GM21515 (cell line): ENCODE data around the gene PHLDB1.

ENCODE experiments used
- ATAC-seq: cut with Tn5 transposase; IDR thresholded peaks from one replicate; pipeline ENCODE4 v1.9.1; 2021; ENCODE audit not compliant: unreplicated experiment

Gene PHLDB1

GRCh38 chr11:118621784-118622375 lies 14.5 kb downstream of the PHLDB1 start:
- no peak for ATAC-seq

GRCh38 chr11:118622376-118623268 lies 15.2 kb downstream of the PHLDB1 start:
- no peak for ATAC-seq

DNA sequence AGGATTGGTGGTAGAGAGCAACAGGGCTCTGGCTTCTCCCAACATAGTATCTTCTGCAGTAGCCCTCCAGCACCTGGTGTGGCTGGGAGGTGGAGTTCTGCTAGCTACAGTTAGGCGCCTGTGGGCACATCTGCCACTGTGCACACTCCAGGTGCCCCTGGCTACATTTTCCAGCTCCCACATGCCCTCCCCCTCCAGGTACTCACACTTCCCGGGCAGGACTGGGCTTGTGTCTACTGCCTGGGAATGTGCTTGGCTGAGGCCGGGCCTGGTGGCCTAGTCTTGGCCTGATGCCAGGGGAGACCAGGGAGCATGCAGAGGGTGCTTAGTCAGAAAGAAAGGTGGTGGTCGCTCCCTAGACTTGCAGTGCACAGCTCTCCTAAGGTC lies 15.8 kb downstream of the PHLDB1 start:
- no peak for ATAC-seq

- ATAC-seq, result no peak
Measured at GRCh38 chr11:118625036-118625690, 17.7 kb downstream of the PHLDB1 start.

GRCh38 chr11:118625976-118626375 lies 18.6 kb downstream of the PHLDB1 start:
- no peak for ATAC-seq

DNA sequence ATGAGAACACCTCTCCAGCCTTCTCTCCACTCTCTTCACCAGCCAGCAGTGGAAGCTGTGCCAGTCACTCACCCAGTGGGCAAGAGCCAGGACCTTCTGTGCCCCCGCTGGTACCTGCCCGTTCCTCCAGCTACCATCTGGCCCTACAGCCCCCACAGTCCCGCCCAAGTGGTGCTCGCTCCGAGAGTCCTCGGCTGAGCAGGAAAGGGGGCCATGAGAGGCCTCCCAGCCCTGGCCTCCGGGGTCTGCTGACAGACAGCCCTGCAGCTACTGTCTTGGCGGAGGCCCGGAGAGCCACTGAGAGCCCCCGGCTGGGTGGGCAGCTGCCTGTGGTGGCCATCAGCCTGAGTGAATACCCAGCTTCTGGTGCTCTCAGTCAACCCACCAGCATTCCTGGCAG lies 20.2 kb downstream of the PHLDB1 start:
- ATAC-seq, result no peak

GRCh38 chr11:118628031-118628430 lies 20.6 kb downstream of the PHLDB1 start:
- no peak for ATAC-seq

DNA sequence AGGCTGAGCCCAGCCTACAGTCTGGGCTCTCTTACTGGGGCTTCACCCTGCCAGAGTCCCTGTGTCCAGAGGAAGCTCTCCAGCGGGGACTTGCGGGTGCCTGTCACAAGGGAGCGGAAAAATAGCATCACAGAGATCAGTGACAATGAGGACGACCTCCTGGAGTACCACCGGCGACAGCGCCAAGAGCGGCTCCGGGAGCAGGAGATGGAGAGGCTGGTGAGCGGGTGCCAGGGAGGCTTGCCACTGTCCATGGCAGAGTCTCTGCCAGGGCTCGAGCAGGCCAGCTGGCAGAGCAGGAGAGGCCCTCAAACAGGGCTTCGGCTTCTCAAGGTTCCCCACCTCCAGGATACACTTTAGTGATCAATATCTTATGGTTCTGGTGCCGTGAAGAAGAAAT lies 21.0 kb downstream of the PHLDB1 start:
- no peak for ATAC-seq

DNA sequence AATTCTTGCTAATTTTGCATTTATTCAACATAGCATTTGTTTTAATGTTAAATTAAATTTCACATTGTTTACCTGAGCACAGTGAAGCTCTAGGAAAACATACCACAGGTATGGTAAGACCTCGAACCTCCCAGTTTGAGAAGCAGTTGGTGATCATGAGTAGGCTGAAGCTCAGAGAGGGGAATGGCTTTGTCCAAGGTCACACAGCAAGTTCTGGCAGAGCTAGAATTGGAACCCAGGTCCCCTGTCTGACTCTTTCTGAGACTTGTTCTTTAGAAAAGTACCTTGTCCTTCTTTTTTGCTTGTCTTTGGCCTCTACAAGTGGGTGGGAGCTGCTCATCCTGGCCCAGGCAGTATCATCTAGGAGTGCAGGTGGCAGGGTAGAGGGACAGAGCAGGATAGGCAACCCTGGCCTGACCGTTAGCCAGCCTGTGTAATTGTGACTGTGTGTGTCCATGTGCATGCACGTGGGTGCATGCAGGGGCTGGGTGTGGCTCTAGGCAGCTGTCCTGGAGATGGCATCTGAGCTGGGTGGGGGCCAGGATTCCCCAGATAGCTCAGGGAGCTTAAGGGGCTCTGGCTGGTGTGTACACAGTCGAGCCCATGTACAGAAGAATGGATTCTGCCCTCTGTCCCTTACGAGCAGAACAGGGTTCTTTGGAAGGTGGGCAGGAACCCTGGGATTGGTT lies 21.6 kb downstream of the PHLDB1 start:
- ATAC-seq, result no peak

GRCh38 chr11:118629761-118630661 lies 22.6 kb downstream of the PHLDB1 start:
- ATAC-seq, result no peak

GRCh38 chr11:118631142-118631909 lies 23.9 kb downstream of the PHLDB1 start:
- no peak for ATAC-seq

GRCh38 chr11:118632577-118633318 lies 25.3 kb downstream of the PHLDB1 start:
- no peak for ATAC-seq

DNA sequence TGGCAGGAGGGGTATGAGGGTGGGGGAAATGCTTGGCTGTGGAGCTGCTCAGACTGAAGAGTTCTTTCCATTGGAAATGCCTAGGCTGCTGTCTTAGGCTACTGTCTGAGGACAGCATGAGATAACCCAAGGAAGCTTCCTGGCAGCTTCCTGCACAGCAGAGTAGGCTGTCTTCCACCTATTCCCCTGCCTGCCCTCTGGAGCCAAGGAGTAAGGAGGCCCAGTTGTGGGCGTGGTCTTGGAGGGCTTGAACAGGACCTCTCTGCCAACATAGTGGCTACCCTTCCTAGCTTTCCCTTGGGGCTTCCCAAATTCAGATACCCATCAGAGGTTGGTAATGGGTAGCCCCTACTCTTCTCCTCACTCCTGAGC lies 25.9 kb downstream of the PHLDB1 start:
- no peak for ATAC-seq

- ATAC-seq, result no peak
Measured at GRCh38 chr11:118633979-118634378, 26.6 kb downstream of the PHLDB1 start.

- ATAC-seq, result no peak
Measured at GRCh38 chr11:118634431-118635236, 27.2 kb downstream of the PHLDB1 start.

- ATAC-seq, result no peak
Measured at GRCh38 chr11:118635237-118635591, 27.8 kb downstream of the PHLDB1 start.

GRCh38 chr11:118635642-118636041 lies 28.2 kb downstream of the PHLDB1 start:
- ATAC-seq, result no peak

GRCh38 chr11:118636569-118637290 lies 29.3 kb downstream of the PHLDB1 start:
- no peak for ATAC-seq
